HG02981 (cell line): ENCODE measurements around the gene KCNIP1.

Source experiments
- ATAC-seq: cut with Tn5 transposase; IDR thresholded peaks from one replicate; pipeline ENCODE4 v1.9.1; 2021; ENCODE audit warnings: mild to moderate bottlenecking, moderate library complexity; ENCODE audit not compliant: unreplicated experiment

KCNIP1 gene

GRCh38 chr5:170694911-170695310, 191.1 kb downstream of the KCNIP1 start:
- ATAC-seq = no peak

GRCh38 chr5:170697031-170697430, 193.2 kb downstream of the KCNIP1 start:
- no peak for ATAC-seq

- ATAC-seq = no peak
These were observed 196.7 kb downstream of the KCNIP1 start for GRCh38 chr5:170700503-170700902.

GRCh38 chr5:170701334-170701733, 197.5 kb downstream of the KCNIP1 start:
- ATAC-seq = no peak

- ATAC-seq = no peak
These were observed 200.8 kb downstream of the KCNIP1 start for GRCh38 chr5:170704417-170705192.

GRCh38 chr5:170709640-170710039, 205.8 kb downstream of the KCNIP1 start:
- no peak for ATAC-seq

- no peak for ATAC-seq
These were observed 207.5 kb downstream of the KCNIP1 start for GRCh38 chr5:170711300-170711699.

GRCh38 chr5:170715141-170715540, 211.3 kb downstream of the KCNIP1 start:
- ATAC-seq = no peak

GRCh38 chr5:170716396-170716795, 212.6 kb downstream of the KCNIP1 start:
- ATAC-seq = no peak

GRCh38 chr5:170719551-170719950, 215.7 kb downstream of the KCNIP1 start:
- ATAC-seq = no peak

- ATAC-seq = no peak
These were observed 216.4 kb downstream of the KCNIP1 start for GRCh38 chr5:170720179-170720578.

GRCh38 chr5:170720984-170721383, 217.2 kb downstream of the KCNIP1 start:
- ATAC-seq = no peak

GRCh38 chr5:170721681-170722080, 217.9 kb downstream of the KCNIP1 start:
- ATAC-seq = no peak

GRCh38 chr5:170722316-170722715, 218.5 kb downstream of the KCNIP1 start:
- no peak for ATAC-seq

- ATAC-seq = no peak
These were observed 227.2 kb downstream of the KCNIP1 start for GRCh38 chr5:170731052-170731451.

- ATAC-seq = no peak
These were observed 228.9 kb downstream of the KCNIP1 start for GRCh38 chr5:170732685-170733084.

- ATAC-seq = no peak
These were observed 233.1 kb downstream of the KCNIP1 start for GRCh38 chr5:170736966-170737365.

- no peak for ATAC-seq
These were observed 233.8 kb downstream of the KCNIP1 start for GRCh38 chr5:170737591-170737990.

- no peak for ATAC-seq
These were observed 235.0 kb downstream of the KCNIP1 start for GRCh38 chr5:170738840-170739239.

- ATAC-seq = no peak
These were observed 235.6 kb downstream of the KCNIP1 start for GRCh38 chr5:170739446-170739845.

- ATAC-seq = no peak
These were observed 236.9 kb downstream of the KCNIP1 start for GRCh38 chr5:170740551-170741205.

- no peak for ATAC-seq
These were observed 238.0 kb downstream of the KCNIP1 start for GRCh38 chr5:170741801-170742200.

- ATAC-seq = no peak
These were observed 240.0 kb downstream of the KCNIP1 start for GRCh38 chr5:170743876-170744212.
